ENCODE results near the gene CEP85L. TPM values are rescaled to one million over a fixed set of nuclear protein-coding genes. Genes with fewer than 3 reads are reported as not detected.

The CEP85L gene
- total and polyA plus RNA-seq, 2 of the 13 experiments (the other 11 are each of a cell fraction or from before 2014, with no cell fraction given) = 0.44 to 1.7 TPM

GRCh38 chr6:118674772-118675171 is 23.4 kb upstream of the CEP85L start:
- H3K4me3 ChIP-seq (replicated peaks in 1 of 3; ENCODE audit: insufficient read depth in 1 of 3, low read depth in 2 of 3, low read length in 3 of 3) = no peak overlapping the region
- FAIRE-seq (no peak), ATAC-seq (no peak), DNase-seq (ENCODE audit: low spot score) (no peak)
- no peak overlapping the region for H2AFZ ChIP-seq (ENCODE audit: low read length)
- intact Hi-C loops (cut with micrococcal nuclease; ENCODE audit: unreplicated experiment) = no loop called here
- in situ Hi-C loops (cut with HindIII; ENCODE audit: extremely low pct_ligation_motif_present, low pct_unique_long_range_greater_than_20kb) = no loop called here
- no peaks in the 10 kb centered on the region for H3K4me1 ChIP-seq (ENCODE audit: insufficient read depth, low read length)
- H3K27me3 ChIP-seq (ENCODE audit: control insufficient read depth in 1 of 2, insufficient read depth in 2 of 2, low read length in 2 of 2) = peaks cover 0 to 19% of the 10 kb centered on the region in 2 experiments; a peak in 3 of 5 replicates
- H3K4me2 ChIP-seq (ENCODE audit: low read depth, low read length) = no peak overlapping the region
- H3K9ac ChIP-seq (ENCODE audit: insufficient read depth, low read depth, low read length) = no peak overlapping the region
- H3K27ac ChIP-seq (ENCODE audit: extremely low read length, insufficient read depth, low read length) = no peak overlapping the region
- no peaks in the 10 kb centered on the region for H3K9me3 ChIP-seq (ENCODE audit: low read length)
- ChIA-PET POLR2A (no interaction called here), CTCF (ENCODE audit: low intra/inter-chr PET ratio, low total read pairs) (no interaction called here)
- TF ChIP-seq ZNF546 (CRISPR knock-in tag; conservative IDR thresholded peaks at IDR 0.05) = no peak
- TF ChIP-seq UBTF (CRISPR knock-in tag; IDR thresholded peaks at IDR 0.05) = no peak
- no peak for TF ChIP-seq REST (IDR thresholded peaks at IDR 0.05; ENCODE audit: borderline replicate concordance in 1 of 2, low read depth in 1 of 2, low read length in 2 of 2)
- TF ChIP-seq STAT5B (CRISPR knock-in tag; IDR thresholded peaks at IDR 0.05) = no peak
- no peak for TF ChIP-seq ZNF773 (CRISPR knock-in tag; IDR thresholded peaks at IDR 0.05; ENCODE audit: borderline replicate concordance)
- TF ChIP-seq FOXP4 (CRISPR knock-in tag; IDR thresholded peaks at IDR 0.05) = no peak
- no peaks in the 10 kb centered on the region for H3K36me3 ChIP-seq (replicated peaks in 1 of 2; ENCODE audit: control insufficient read depth in 1 of 2, insufficient read depth in 2 of 2, low read length in 2 of 2)
- H4K20me1 ChIP-seq (ENCODE audit: insufficient read depth, low read length) = no peaks in the 10 kb centered on the region
- H3K79me2 ChIP-seq (ENCODE audit: insufficient read depth, low read length) = no peaks in the 10 kb centered on the region
- WGBS (ENCODE audit: low lambda C conversion rate) = 0% methylated on average over 1 of the region's 1 CpG
- no TSS peak for BruUV-seq (replicated peaks)

Data from HepG2 (cell line).